ENCODE measurements around the gene HDAC7. TPM values are rescaled to one million over a fixed set of nuclear protein-coding genes. Genes with fewer than 3 reads are reported as not detected.

The HDAC7 gene
- total and polyA plus RNA-seq, 4 donors = 49.3 to 119 (median 69.7) TPM

GRCh38 chr12:47746073-47746472 lies 73.6 kb downstream of the HDAC7 start:
- WGBS, 2 donors = 90 to 92% methylated on average over 5 of the region's 5 CpGs
- TF ChIP-seq, protein P1, sequence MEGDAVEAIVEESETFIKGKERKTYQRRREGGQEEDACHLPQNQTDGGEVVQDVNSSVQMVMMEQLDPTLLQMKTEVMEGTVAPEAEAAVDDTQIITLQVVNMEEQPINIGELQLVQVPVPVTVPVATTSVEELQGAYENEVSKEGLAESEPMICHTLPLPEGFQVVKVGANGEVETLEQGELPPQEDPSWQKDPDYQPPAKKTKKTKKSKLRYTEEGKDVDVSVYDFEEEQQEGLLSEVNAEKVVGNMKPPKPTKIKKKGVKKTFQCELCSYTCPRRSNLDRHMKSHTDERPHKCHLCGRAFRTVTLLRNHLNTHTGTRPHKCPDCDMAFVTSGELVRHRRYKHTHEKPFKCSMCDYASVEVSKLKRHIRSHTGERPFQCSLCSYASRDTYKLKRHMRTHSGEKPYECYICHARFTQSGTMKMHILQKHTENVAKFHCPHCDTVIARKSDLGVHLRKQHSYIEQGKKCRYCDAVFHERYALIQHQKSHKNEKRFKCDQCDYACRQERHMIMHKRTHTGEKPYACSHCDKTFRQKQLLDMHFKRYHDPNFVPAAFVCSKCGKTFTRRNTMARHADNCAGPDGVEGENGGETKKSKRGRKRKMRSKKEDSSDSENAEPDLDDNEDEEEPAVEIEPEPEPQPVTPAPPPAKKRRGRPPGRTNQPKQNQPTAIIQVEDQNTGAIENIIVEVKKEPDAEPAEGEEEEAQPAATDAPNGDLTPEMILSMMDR (IDR thresholded peaks at IDR 0.05; ENCODE audit: control extremely low read depth, extremely low read depth) = no peak
- H3K4me3 ChIP-seq = no peak overlapping the region
- H3K4me1 ChIP-seq (ENCODE audit: control insufficient read depth in 5 of 5, insufficient read depth in 5 of 5, low read length in 5 of 5) = peaks cover 0 to 16% (median 4%) of the 10 kb centered on the region in 5 donors
- DNase-seq = no peak
- no peak overlapping the region for H3K27ac ChIP-seq (ENCODE audit: low read depth in 1 of 2, low read length in 1 of 2)
- H3K9ac ChIP-seq (ENCODE audit: insufficient read depth in 1 of 2, low read length in 2 of 2) = no peak overlapping the region
- no peaks in the 10 kb centered on the region for H3K27me3 ChIP-seq (ENCODE audit: control insufficient read depth in 3 of 3, insufficient read depth in 3 of 3, low read length in 2 of 3)
- peaks cover 0 to 19% (median 0%) of the 10 kb centered on the region in 4 donors for H3K36me3 ChIP-seq (ENCODE audit: control insufficient read depth in 4 of 4, insufficient read depth in 4 of 4, low read length in 4 of 4)
- no peak for ATAC-seq (ENCODE audit: insufficient read depth, low FRiP score)
- H3K9me3 ChIP-seq (ENCODE audit: control insufficient read depth in 4 of 4, insufficient read depth in 3 of 4, low read length in 3 of 4) = no peaks in the 10 kb centered on the region

- no peak overlapping the region for H3K4me3 ChIP-seq
- WGBS, 2 donors = 86 to 91% methylated on average over 16 of the region's 16 CpGs
- H3K9ac ChIP-seq (ENCODE audit: insufficient read depth in 1 of 2, low read length in 2 of 2) = no peak overlapping the region
- no peak overlapping the region for H3K27ac ChIP-seq (ENCODE audit: low read depth in 1 of 2, low read length in 1 of 2)
- peaks cover 0 to 22% (median 5%) of the 10 kb centered on the region in 5 donors for H3K4me1 ChIP-seq (ENCODE audit: control insufficient read depth in 5 of 5, insufficient read depth in 5 of 5, low read length in 5 of 5)
- peaks cover 0 to 13% (median 0%) of the 10 kb centered on the region in 4 donors for H3K36me3 ChIP-seq (ENCODE audit: control insufficient read depth in 4 of 4, insufficient read depth in 4 of 4, low read length in 4 of 4)
- no peaks in the 10 kb centered on the region for H3K27me3 ChIP-seq (ENCODE audit: control insufficient read depth in 3 of 3, insufficient read depth in 3 of 3, low read length in 2 of 3)
- DNase-seq (no peak), ATAC-seq (ENCODE audit: insufficient read depth, low FRiP score) (no peak)
- TF ChIP-seq, protein P1 (IDR thresholded peaks at IDR 0.05; ENCODE audit: control extremely low read depth, extremely low read depth) = no peak
- no peaks in the 10 kb centered on the region for H3K9me3 ChIP-seq (ENCODE audit: control insufficient read depth in 4 of 4, insufficient read depth in 3 of 4, low read length in 3 of 4)
Measured at GRCh38 chr12:47745485-47746041, 74.1 kb downstream of the HDAC7 start.

DNA sequence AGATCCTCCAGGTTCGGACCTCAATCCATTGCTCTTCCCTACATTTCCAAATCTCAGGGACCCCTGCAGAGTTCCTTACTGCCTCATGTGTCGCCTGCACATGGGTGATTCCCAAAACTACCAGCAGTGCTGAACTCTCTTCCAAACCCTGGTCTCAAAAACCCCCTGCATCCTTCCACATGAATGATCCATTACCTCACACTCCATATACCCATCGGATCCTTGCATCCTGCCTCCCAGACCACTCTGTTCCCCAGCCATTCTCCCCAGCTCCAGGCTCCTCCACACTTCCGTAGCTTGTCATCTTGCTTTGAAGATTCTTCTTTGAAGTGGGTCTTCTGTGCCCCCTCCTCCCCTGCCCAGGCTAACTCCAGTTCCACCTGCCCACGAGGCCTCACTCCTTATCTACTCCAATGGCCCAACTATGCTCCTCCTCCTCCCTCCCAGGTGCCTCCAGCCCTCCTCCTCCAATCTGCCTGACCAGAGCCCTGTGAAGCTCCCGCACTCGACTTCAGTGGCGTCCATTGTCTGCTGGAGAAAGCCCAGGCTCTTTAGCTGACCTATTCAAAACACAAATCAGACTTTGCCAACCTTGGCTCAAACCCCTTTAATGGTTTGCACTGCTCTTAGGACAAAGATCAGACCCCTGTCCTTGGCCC lies 74.8 kb downstream of the HDAC7 start:
- 81 to 85% methylated on average over 8 of the region's 8 CpGs for WGBS, 2 donors
- peaks cover 0 to 27% (median 9%) of the 10 kb centered on the region in 5 donors for H3K4me1 ChIP-seq (ENCODE audit: control insufficient read depth in 5 of 5, insufficient read depth in 5 of 5, low read length in 5 of 5)
- no peak for ATAC-seq (ENCODE audit: insufficient read depth, low FRiP score)
- no peaks in the 10 kb centered on the region for H3K27me3 ChIP-seq (ENCODE audit: control insufficient read depth in 3 of 3, insufficient read depth in 3 of 3, low read length in 2 of 3)
- DNase-seq = no peak
- no peak overlapping the region for H3K4me3 ChIP-seq
- no peak overlapping the region for H3K9ac ChIP-seq (ENCODE audit: insufficient read depth in 1 of 2, low read length in 2 of 2)
- TF ChIP-seq, protein P1 (IDR thresholded peaks at IDR 0.05; ENCODE audit: control extremely low read depth, extremely low read depth) = no peak
- no peaks in the 10 kb centered on the region for H3K9me3 ChIP-seq (ENCODE audit: control insufficient read depth in 4 of 4, insufficient read depth in 3 of 4, low read length in 3 of 4)
- H3K36me3 ChIP-seq (ENCODE audit: control insufficient read depth in 4 of 4, insufficient read depth in 4 of 4, low read length in 4 of 4) = peaks cover 0 to 13% (median 0%) of the 10 kb centered on the region in 4 donors
- H3K27ac ChIP-seq (ENCODE audit: low read depth in 1 of 2, low read length in 1 of 2) = no peak overlapping the region
